Measurements from ENCODE around the gene SCNN1A. TPM values are rescaled to one million over a fixed set of nuclear protein-coding genes. Genes with fewer than 3 reads are reported as not detected.

The SCNN1A gene
- total and polyA plus RNA-seq, 2 of the 4 experiments (the other 2 are of a cell fraction), result 0.41 TPM; not detected in 1

- in situ Hi-C loops (cut with MboI; ENCODE audit: low sequenced_read_pairs), result no loop called here
- H3K27ac ChIP-seq (ENCODE audit: insufficient read depth, low read length), result no peak overlapping the region
- H4K5ac ChIP-seq (ENCODE audit: low read depth, low read length), result no peak overlapping the region
- H3K4ac ChIP-seq (ENCODE audit: low read depth, low read length), result no peak overlapping the region
- whole genome bisulfite sequencing, 2 experiments (ENCODE audit: extremely low coverage in 2 of 2, insufficient read length in 1 of 2), result 7% methylated on average over 5 of the region's 43 CpGs; no CpG with 5 or more reads in 1 of the 2 experiments
- no peak overlapping the region for H2BK15ac ChIP-seq (ENCODE audit: low read depth, low read length)
- 0 out of 2 replicates have a peak overlapping the region, but pooled peaks have one; percentile 15 for H3K23ac ChIP-seq (ENCODE audit: low read depth, low read length)
- DNase-seq, result no peak
- H4K91ac ChIP-seq (ENCODE audit: insufficient read depth, low read depth, low read length), result no peak overlapping the region
- peaks cover 10% of the 10 kb centered on the region for H3K4me1 ChIP-seq (ENCODE audit: control insufficient read depth, insufficient read depth, low read length)
- H3K56ac ChIP-seq (ENCODE audit: extremely low read depth, insufficient read depth, low read length), result no peak overlapping the region
- H2BK5ac ChIP-seq (ENCODE audit: low read depth, low read length, poor library complexity, severe bottlenecking), result no peak overlapping the region
- POLR2A ChIA-PET (ENCODE audit: unreplicated experiment), result no interaction called here
- BruUV-seq (replicated peaks), result no TSS peak
- peak overlapping the region; percentile 11; the same call in 1 of the 2 replicates for H3K4me3 ChIP-seq (ENCODE audit: insufficient read depth, low read depth, low read length)
- H3K4me2 ChIP-seq (ENCODE audit: low read depth, low read length), result no peak overlapping the region; the same call in 1 of the 2 replicates
- dilution Hi-C loops (cut with HindIII; ENCODE audit: low sequenced_read_pairs, unreplicated experiment), result no loop called here
- H3K27me3 ChIP-seq (ENCODE audit: control insufficient read depth, insufficient read depth, low read length), result peaks cover 26% of the 10 kb centered on the region
- no peaks in the 10 kb centered on the region for H4K20me1 ChIP-seq (ENCODE audit: insufficient read depth, low read length)
- H3K79me1 ChIP-seq (ENCODE audit: low read depth in 1 of 2, low read length in 2 of 2), result no peaks in the 10 kb centered on the region
- no peak overlapping the region for H4K8ac ChIP-seq (ENCODE audit: low read depth in 2 of 2, low read length in 2 of 2)
- no peak for ATAC-seq (ENCODE audit: low read depth)
- H3K9me1 ChIP-seq (ENCODE audit: insufficient read depth, low read length), result peaks cover 6% of the 10 kb centered on the region
- H2BK20ac ChIP-seq (ENCODE audit: low read depth, low read length), result no peak overlapping the region
- H3K18ac ChIP-seq (ENCODE audit: low read depth, low read length), result no peak overlapping the region
- H2AK5ac ChIP-seq (ENCODE audit: low read depth, low read length), result no peak overlapping the region; the same call in 1 of the 2 replicates
- H3K9me3 ChIP-seq (ENCODE audit: control insufficient read depth, insufficient read depth, low read length), result no peaks in the 10 kb centered on the region
- H2AFZ ChIP-seq (replicated peaks; ENCODE audit: low read length, poor library complexity), result peak overlapping the region; percentile 56
- H2BK120ac ChIP-seq (ENCODE audit: low read depth, low read length), result no peak overlapping the region
- no peak overlapping the region for H3K14ac ChIP-seq (replicated peaks; ENCODE audit: low read depth, low read length)
- no peak overlapping the region for H2AK9ac ChIP-seq (replicated peaks; ENCODE audit: low read depth, low read length, poor library complexity)
- TF ChIP-seq MAFK (IDR thresholded peaks at IDR 0.05; ENCODE audit: low read depth, low read length) (no peak), RAD21 (IDR thresholded peaks at IDR 0.05; ENCODE audit: low read length) (no peak), FOS (IDR thresholded peaks at IDR 0.05; ENCODE audit: low read depth, low read length) (no peak), MXI1 (IDR thresholded peaks at IDR 0.05; ENCODE audit: borderline replicate concordance, low read depth, low read length) (no peak), MAZ (IDR thresholded peaks at IDR 0.05; ENCODE audit: borderline replicate concordance, low read depth, low read length) (no peak), BHLHE40 (IDR thresholded peaks at IDR 0.05; ENCODE audit: low read depth, low read length) (no peak), SMC3 (IDR thresholded peaks at IDR 0.05; ENCODE audit: low read depth, low read length) (no peak)
- no peak overlapping the region for H3K9ac ChIP-seq (ENCODE audit: low read depth, low read length)
- CTCF ChIA-PET, result no interaction called here
- H3K36me3 ChIP-seq (ENCODE audit: control insufficient read depth, insufficient read depth, low read length), result no peaks in the 10 kb centered on the region
- intact Hi-C loops (cut with micrococcal nuclease), result no loop called here
Observed at GRCh38 chr12:6310771-6311610, 64.4 kb downstream of the SCNN1A start.

Measured in IMR-90 (cell line).